ENCODE data around the gene PRELP.

DNA sequence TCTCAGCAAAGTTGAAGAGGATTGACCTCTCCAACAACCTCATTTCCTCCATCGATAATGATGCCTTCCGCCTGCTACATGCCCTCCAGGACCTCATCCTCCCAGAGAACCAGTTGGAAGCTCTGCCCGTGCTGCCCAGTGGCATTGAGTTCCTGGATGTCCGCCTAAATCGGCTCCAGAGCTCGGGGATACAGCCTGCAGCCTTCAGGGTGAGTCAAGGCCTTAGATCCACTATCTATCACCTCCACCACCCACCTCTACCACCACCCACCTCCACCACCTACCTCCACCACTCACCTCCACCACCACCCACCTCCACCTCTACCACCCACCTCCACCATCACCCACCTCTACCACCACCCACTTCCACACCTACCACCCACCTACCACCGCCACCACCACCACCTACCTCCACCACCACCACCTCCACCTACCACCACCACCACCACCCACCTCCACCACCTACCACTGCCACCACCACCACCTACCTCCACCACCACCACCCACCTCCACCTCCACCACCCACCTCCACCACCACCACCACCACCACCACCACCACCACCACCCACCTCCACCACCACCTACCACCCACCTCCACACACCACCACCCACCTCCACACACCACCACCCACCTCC lies 24.2 kb downstream of the PRELP start:
- TF ChIP-seq, protein P1, sequence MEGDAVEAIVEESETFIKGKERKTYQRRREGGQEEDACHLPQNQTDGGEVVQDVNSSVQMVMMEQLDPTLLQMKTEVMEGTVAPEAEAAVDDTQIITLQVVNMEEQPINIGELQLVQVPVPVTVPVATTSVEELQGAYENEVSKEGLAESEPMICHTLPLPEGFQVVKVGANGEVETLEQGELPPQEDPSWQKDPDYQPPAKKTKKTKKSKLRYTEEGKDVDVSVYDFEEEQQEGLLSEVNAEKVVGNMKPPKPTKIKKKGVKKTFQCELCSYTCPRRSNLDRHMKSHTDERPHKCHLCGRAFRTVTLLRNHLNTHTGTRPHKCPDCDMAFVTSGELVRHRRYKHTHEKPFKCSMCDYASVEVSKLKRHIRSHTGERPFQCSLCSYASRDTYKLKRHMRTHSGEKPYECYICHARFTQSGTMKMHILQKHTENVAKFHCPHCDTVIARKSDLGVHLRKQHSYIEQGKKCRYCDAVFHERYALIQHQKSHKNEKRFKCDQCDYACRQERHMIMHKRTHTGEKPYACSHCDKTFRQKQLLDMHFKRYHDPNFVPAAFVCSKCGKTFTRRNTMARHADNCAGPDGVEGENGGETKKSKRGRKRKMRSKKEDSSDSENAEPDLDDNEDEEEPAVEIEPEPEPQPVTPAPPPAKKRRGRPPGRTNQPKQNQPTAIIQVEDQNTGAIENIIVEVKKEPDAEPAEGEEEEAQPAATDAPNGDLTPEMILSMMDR (IDR thresholded peaks at IDR 0.05), result no peak
- TF ChIP-seq POLR2A (IDR thresholded peaks at IDR 0.05), result no peak
- TF ChIP-seq EP300 (IDR thresholded peaks at IDR 0.05), result no peak
